Endothelial cell of coronary artery (primary cell): ENCODE results near the gene UCK1. TPM values are rescaled to one million over a fixed set of nuclear protein-coding genes. Genes with fewer than 3 reads are reported as not detected.

Experiments
- total RNA-seq: library from RNA; depleted of rRNA; stranded (reverse); fragments of >200 nt; gene quantifications from 2 replicates; pipeline ENCODE4 v1.2.3, GENCODE V29; 2014

UCK1 gene
- 15.8 and 16.6 TPM in 2 replicates for total RNA-seq

DNA sequence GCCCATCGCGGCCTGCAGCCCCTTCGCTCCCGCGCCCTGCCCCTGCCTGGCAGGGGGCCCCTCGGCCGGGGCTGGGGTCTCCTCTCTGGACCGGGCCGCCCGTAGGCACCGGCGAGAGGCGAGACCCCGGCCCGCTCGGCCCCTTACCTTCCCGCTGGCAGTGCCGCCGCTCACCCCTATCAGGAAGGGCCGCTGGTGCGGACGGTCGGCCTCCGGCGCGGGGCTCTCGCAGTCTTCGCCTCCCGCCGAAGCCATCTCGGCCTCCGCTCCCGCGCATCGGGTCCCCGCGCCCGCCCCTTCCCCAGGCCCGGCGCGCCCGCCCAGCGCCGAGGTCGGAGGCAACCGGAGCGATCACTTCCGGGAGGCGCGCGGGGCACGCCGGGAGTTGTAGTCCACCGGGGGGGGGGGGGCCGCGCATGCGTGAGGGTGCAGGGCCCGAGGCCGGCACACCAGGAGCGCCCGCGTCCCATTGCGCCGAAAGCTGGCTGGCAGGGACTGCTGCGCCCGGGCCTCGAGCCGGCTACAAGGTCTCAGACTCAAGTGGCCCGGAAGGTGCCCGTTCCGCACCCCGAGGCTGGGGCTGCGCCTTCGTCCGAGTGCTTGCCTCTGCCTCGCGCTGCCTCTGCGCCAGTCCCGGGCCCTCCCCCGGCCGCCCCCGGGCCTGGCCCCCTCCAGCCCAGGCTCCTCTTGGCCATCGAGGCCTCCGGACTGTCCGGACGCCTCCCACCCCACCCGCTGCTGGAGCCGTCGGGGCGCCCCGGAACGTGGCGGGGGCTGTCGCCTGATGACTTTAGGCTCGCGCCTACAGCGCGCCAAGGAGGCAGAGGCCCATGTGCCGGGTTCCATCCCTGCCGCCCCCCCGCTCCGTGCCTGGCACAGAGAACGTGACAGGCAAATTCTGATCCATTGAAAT lies at the start of gene UCK1:
UCK1 (minus strand) TSS at position 344 of the 913 bp plus-strand sequence; CDS start at position 255, 89 bp downstream.

DNA sequence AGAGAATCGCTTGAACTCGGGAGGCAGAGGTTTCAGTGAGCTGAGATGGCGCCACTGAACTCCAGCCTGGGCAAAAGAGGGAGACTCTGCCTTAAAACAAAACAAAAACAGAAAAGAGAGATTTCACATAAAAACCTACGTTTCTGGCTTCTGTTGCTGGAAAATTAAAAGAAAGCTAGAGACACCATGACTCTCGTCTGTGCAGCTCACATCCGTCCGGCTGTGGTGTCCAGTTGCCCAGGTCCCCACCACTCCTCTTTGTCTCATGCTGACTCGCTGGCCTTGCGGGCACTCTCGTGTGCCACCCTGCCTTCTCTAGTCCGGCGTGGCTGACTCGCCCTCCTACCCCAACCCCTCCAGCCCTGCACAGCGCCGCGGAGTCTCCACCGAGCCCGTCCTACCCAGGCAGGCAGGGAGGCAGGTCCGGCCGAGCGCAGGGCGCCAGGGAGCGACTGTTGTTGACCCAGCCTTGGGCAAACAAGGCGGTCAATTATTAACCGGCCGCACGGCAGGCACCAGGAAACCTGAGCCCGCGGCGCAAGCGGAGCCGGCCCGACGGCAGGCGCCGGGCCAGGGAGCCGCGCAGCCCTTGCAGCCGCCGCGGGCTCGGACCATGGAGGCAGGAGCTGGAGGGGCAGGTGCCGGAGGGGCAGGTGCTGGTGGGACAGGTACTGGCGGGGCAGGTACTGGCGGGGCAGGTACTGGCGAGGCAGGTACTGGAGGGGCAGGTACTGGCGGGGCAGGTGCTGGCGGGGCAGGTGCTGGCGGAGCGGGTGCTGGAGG lies 14.1 kb upstream of the UCK1 start, which contains the start of gene PRRT1B:
PRRT1B (plus strand) TSS at position 521 of the 783 bp plus-strand sequence; CDS start at position 614, 93 bp downstream.

DNA sequence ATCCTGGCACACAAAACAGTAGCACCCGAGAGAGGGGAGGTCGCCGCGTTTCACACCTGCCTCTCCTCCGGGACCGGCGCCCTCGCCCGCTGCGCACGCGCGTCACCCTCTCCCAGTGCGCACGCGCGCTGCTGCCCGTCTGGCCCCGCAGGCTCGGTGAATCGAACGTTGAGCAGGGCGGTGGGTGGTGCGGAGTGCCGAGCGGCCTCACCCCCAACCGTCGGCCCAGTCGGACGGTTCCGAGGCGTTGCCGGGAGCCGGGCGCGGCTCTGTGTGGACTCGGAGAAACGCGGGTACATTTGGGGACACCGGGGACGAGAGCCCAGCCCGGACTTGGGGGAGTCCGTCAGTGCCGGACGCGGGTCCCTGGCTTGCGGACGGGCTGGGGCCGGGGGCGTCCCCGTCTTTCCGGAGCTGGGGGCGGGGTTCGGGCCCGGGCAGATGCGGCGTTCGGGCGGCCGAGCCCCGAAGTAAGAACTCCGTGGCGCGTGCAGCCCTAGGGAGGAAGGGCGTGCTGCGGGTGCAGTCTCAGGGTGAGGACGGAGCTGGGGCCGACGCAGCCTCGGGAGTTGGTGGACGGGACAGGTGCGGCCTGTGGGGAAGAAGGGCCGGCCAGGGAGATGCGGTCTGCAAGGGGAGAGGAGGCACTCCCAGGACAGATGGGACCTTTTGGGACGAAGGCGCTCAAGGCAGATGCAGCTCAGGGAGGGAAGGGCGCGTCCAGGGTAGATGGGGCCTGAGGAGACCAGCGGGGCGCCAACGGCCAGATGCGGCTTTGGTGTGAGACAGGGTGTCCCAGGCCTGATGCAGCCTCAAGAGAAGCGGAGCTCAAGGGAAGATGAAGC lies 28.1 kb downstream of the UCK1 start, which contains the start of gene POMT1:
POMT1 (plus strand) TSS at position 138 of the 845 bp plus-strand sequence. CDS start 1,301 bp downstream, outside the sequence.

Other genes starting within 250 kb of the UCK1 start
- 0.90 and 3.3 TPM in 2 replicates for gene PLPP7, start 241.5 kb downstream of the UCK1 start, total RNA-seq
- 43.9 and 64.5 TPM in 2 replicates for gene PRRC2B, start 137.2 kb downstream of the UCK1 start, total RNA-seq
- gene POMT1, start 28.3 kb downstream of the UCK1 start, total RNA-seq, result 24.5 and 39.5 TPM in 2 replicates
- gene PRRT1B, start 14.3 kb upstream of the UCK1 start, total RNA-seq, result not detected in 2 replicates
- 35.9 and 38.5 TPM in 2 replicates for gene RAPGEF1, start 208.8 kb upstream of the UCK1 start, total RNA-seq